Neuronal stem cell (in vitro differentiated cells): ENCODE measurements around the gene IAH1.

ENCODE experiments used
- DNase-seq: peaks from one replicate; pipeline ENCODE4 v3.0.0-alpha.2; 2013; ENCODE audit warnings: low spot score
- H2AFZ ChIP-seq: one replicate; pipeline ENCODE4 v1.6.1; 2013; ENCODE audit warnings: mild to moderate bottlenecking, low read length, inconsistent platforms
- H2AK5ac ChIP-seq: 2 replicates; pipeline ENCODE4 v1.6.1; 2013; ENCODE audit warnings: low read depth, mild to moderate bottlenecking, inconsistent platforms, low read length, moderate library complexity, mixed read lengths
- H2BK120ac ChIP-seq: 2 replicates; pipeline ENCODE4 v1.6.1; 2013; ENCODE audit warnings: low read depth, mild to moderate bottlenecking, inconsistent platforms, low read length, moderate library complexity, mixed read lengths
- H2BK12ac ChIP-seq: one replicate; pipeline ENCODE4 v1.6.1; 2013; ENCODE audit warnings: low read length, inconsistent platforms
- H2BK15ac ChIP-seq: 2 replicates; pipeline ENCODE4 v1.6.1; 2013; ENCODE audit warnings: mild to moderate bottlenecking, low read length, inconsistent platforms, mixed read lengths
- H2BK5ac ChIP-seq: one replicate; pipeline ENCODE4 v1.6.1; 2013; ENCODE audit warnings: inconsistent platforms, mild to moderate bottlenecking, low read length, moderate library complexity
- H3K14ac ChIP-seq: one replicate; pipeline ENCODE4 v1.6.1; 2013; ENCODE audit warnings: low read length, inconsistent platforms
- H3K18ac ChIP-seq: 2 replicates; pipeline ENCODE4 v1.6.1; 2013; ENCODE audit warnings: low read length, inconsistent platforms
- H3K23ac ChIP-seq: 2 replicates; pipeline ENCODE4 v1.6.1; 2013; ENCODE audit warnings: low read depth, mild to moderate bottlenecking, mixed read lengths, low read length, inconsistent platforms; ENCODE audit not compliant: poor library complexity
- H3K27ac ChIP-seq: replicated peaks from 3 replicates; pipeline ENCODE4 v1.5.1; 2013; ENCODE audit warnings: low read length, inconsistent platforms
- H3K27me3 ChIP-seq, 3 experiments: 2 replicates each; pipeline ENCODE4 v1.6.1; 2013; ENCODE audit warnings: low read length in 3 of 3, mild to moderate bottlenecking in 2 of 3, inconsistent platforms in 1 of 3, low read depth in 1 of 3, mixed read lengths in 1 of 3, moderate library complexity in 1 of 3; ENCODE audit not compliant: control insufficient read depth in 3 of 3, insufficient read depth in 3 of 3
- H3K36me3 ChIP-seq, 2 donors: replicated peaks in 1 of 2; 2 replicates each; pipeline ENCODE4 v1.6.1; 2013; ENCODE audit warnings: low read length in 2 of 2; ENCODE audit not compliant: control insufficient read depth in 2 of 2, insufficient read depth in 2 of 2
- H3K4ac ChIP-seq: 2 replicates; pipeline ENCODE4 v1.6.1; 2013; ENCODE audit warnings: inconsistent platforms, mild to moderate bottlenecking, low read length, moderate library complexity
- H3K4me1 ChIP-seq, 2 donors: 1 replicate in 1 of 2; 2 replicates in 1 of 2; pipeline ENCODE4 v1.6.1; 2013; ENCODE audit warnings: low read length in 2 of 2, low read depth in 1 of 2; ENCODE audit not compliant: control insufficient read depth in 2 of 2, insufficient read depth in 1 of 2
- H3K4me2 ChIP-seq: one replicate; pipeline ENCODE4 v1.6.1; 2013; ENCODE audit warnings: mild to moderate bottlenecking, low read length, inconsistent platforms; ENCODE audit not compliant: insufficient read depth, poor library complexity, severe bottlenecking
- H3K4me3 ChIP-seq, 2 donors: 2 replicates each; pipeline ENCODE4 v1.5.1; 2013; ENCODE audit warnings: low read length in 2 of 2, mild to moderate bottlenecking in 2 of 2, inconsistent platforms in 1 of 2, moderate library complexity in 1 of 2
- H3K79me1 ChIP-seq: one replicate; pipeline ENCODE4 v1.6.1; 2013; ENCODE audit warnings: low read depth, mild to moderate bottlenecking, inconsistent platforms, low read length, moderate library complexity
- H3K9ac ChIP-seq: one replicate; pipeline ENCODE4 v1.6.1; 2013; ENCODE audit warnings: mild to moderate bottlenecking, low read depth, low read length, inconsistent platforms; ENCODE audit not compliant: poor library complexity
- H3K9me3 ChIP-seq, 2 donors: replicated peaks in 1 of 2; 2 replicates each; pipeline versions ENCODE3 to v1.6.1; 2013; ENCODE audit warnings: low read length in 2 of 2, mild to moderate bottlenecking in 2 of 2, inconsistent platforms in 1 of 2, low read depth in 1 of 2, mixed read lengths in 1 of 2, moderate library complexity in 1 of 2; ENCODE audit not compliant: control insufficient read depth in 2 of 2, insufficient read depth in 1 of 2
- H4K8ac ChIP-seq: one replicate; pipeline ENCODE4 v1.6.1; 2013; ENCODE audit warnings: low read depth, mild to moderate bottlenecking, inconsistent platforms, low read length, moderate library complexity
- H4K91ac ChIP-seq: one replicate; pipeline ENCODE4 v1.6.1; 2013; ENCODE audit warnings: low read length, low read depth, mild to moderate bottlenecking, inconsistent platforms; ENCODE audit not compliant: poor library complexity
- WGBS, 2 donors: extraction: QIAGEN DNeasy Blood & Tissue Kit; methylation state at CpG; one replicate each; pipeline ENCODE4 v1.1.7; 2013; ENCODE audit warnings: missing lambda C conversion rate in 2 of 2, mixed read lengths in 1 of 2; ENCODE audit not compliant: insufficient read length in 2 of 2, insufficient replicate concordance in 1 of 2; ENCODE audit errors: extremely low coverage in 2 of 2; 5-methylcytosine and 5-hydroxymethylcytosine counted together

The IAH1 gene

GRCh38 chr2:9538000-9538507 lies 63.7 kb downstream of the IAH1 start:
- DNase-seq = no peak
- Histone ChIP-seq H2BK5ac (no peak overlapping the region), H2BK120ac (no peak overlapping the region), H2AFZ (no peak overlapping the region), H4K8ac (no peak overlapping the region), H3K4me2 (no peak overlapping the region), H4K91ac (no peak overlapping the region), H3K79me1 (no peaks in the 10 kb centered on the region), H3K23ac (no peak overlapping the region), H3K27me3 (no peaks in the 10 kb centered on the region), H3K36me3 (peaks cover 0 to 77% of the 10 kb centered on the region in 2 donors), H3K9me3 (no peaks in the 10 kb centered on the region), H3K9ac (no peak overlapping the region), H3K4me1 (no peaks in the 10 kb centered on the region), H3K27ac (no peak overlapping the region), H3K14ac (no peak overlapping the region), H3K4me3 (no peak overlapping the region), H3K4ac (no peak overlapping the region), H2BK15ac (no peak overlapping the region), H2BK12ac (no peak overlapping the region), H2AK5ac (no peak overlapping the region), H3K18ac (no peak overlapping the region)
- WGBS, 2 donors = no CpG with 5 or more reads among the region's 2 CpGs
